C4-2B (cell line): ENCODE results near the gene CREB5.

Experiments used
- CTCF ChIP-seq: fragments of 450-650 bp; conservative IDR thresholded peaks from 2 replicates; pipeline ENCODE4 v1.5.1; 2017; ENCODE audit warnings: mild to moderate bottlenecking
- ZFX ChIP-seq: fragments of 450-650 bp; IDR thresholded peaks from 2 replicates; pipeline ENCODE4 v1.6.1; 2017

DNA sequence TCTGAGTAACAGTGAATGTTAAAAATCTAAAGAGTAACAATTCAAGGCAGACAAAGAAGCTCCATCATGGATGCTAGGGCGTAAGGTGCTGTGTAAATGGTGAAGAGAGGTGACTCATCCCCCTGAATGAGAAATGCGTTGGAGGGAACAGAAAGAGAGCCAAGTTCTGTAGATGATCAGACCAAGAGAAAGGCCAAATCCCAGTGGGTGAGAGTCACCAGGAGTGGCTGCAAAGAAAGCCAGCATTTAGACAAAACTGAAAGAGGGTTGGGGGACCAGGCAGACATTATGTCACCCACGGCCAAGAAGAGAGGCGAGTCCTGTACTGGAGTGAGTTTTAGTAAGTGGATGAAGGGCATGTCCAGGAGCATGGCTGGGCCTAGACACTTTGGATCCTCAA lies 392.7 kb downstream of the CREB5 start:
- TF ChIP-seq CTCF (no peak), ZFX (no peak)
